GM12878 (cell line): ENCODE data around the gene PON3. TPM values are rescaled to one million over a fixed set of nuclear protein-coding genes. Genes with fewer than 3 reads are reported as not detected.

Experiments used
- E4F1 ChIP-seq: fragments of 450-650 bp; IDR thresholded peaks from 2 replicates; pipeline ENCODE4 v1.6.1; 2018; ENCODE audit warnings: borderline replicate concordance, mild to moderate bottlenecking; ENCODE audit not compliant: partially characterized antibody
- HDGF ChIP-seq: fragments of 450-650 bp; IDR thresholded peaks from 2 replicates; pipeline ENCODE4 v1.6.1; 2016; ENCODE audit warnings: antibody characterized with exemption
- NFXL1 ChIP-seq: fragments of 450-650 bp; IDR thresholded peaks from 2 replicates; pipeline ENCODE4 v1.6.1; 2017; ENCODE audit warnings: antibody characterized with exemption, mild to moderate bottlenecking, borderline replicate concordance
- NRF1 ChIP-seq: conservative IDR thresholded peaks from 2 replicates; pipeline ENCODE4 v1.6.1; 2011; ENCODE audit warnings: mild to moderate bottlenecking, low read depth, low read length, improper control_type of control experiment
- PBX3 ChIP-seq: IDR thresholded peaks from 2 replicates; pipeline ENCODE4 v1.6.1; 2011; ENCODE audit warnings: mild to moderate bottlenecking, low read depth, low read length, moderate library complexity; ENCODE audit not compliant: insufficient replicate concordance
- RAD51 ChIP-seq: fragments of 450-650 bp; IDR thresholded peaks from 2 replicates; pipeline ENCODE4 v1.6.1; 2016; ENCODE audit warnings: moderate library complexity, mild to moderate bottlenecking, inconsistent platforms
- SMAD1 ChIP-seq: fragments of 450-650 bp; IDR thresholded peaks from 2 replicates; pipeline ENCODE4 v1.6.1; 2018; ENCODE audit warnings: mild to moderate bottlenecking, low read depth; ENCODE audit not compliant: partially characterized antibody
- SRF ChIP-seq, 2 experiments: IDR thresholded peaks; 2 replicates each; pipeline ENCODE4 v1.6.1; 2011; ENCODE audit warnings: low read depth in 2 of 2, low read length in 2 of 2, mild to moderate bottlenecking in 1 of 2, moderate library complexity in 1 of 2
- STAT1 ChIP-seq: fragments of 450-650 bp; conservative IDR thresholded peaks from 2 replicates; pipeline ENCODE4 v1.6.1; 2014; ENCODE audit warnings: antibody characterized with exemption, mild to moderate bottlenecking
- ZNF592 ChIP-seq: fragments of 450-650 bp; IDR thresholded peaks from 2 replicates; pipeline ENCODE4 v1.6.1; 2017; ENCODE audit warnings: mild to moderate bottlenecking, moderate library complexity
- polyA plus RNA-seq, 11 experiments: library from polyadenylated mRNA; depleted of rRNA in 4 of 11; unstranded in 6 of 11; stranded (reverse) in 5 of 11; fragments of >200 nt; fragmentation: Nextera tagmentation in 4 of 11; fragmentation: Illumina TruSeq in 1 of 11; extraction: Ambion mirVana in 4 of 11; extraction: Trizol in 1 of 11; gene quantifications; 1 replicate in 1 of 11; 2 replicates in 10 of 11; pipeline versions ENCODE4 v1.2.1 to v1.2.3, GENCODE V29; 2011 to 2016; ENCODE audit warnings: inconsistent platforms in 2 of 11, missing spikeins in 2 of 11, low read depth in 1 of 11
- total RNA-seq, 4 experiments: library from RNA; depleted of rRNA in 3 of 4; stranded (reverse); fragments of >200 nt in 3 of 4; fragmentation: Illumina TruSeq in 1 of 4; extraction: Trizol in 1 of 4; gene quantifications; 2 replicates each; pipeline versions ENCODE4 v1.2.1 to v1.2.3, GENCODE V29; 2013 to 2021
- TF ChIP-seq, protein P1 (sequence below): fragments of 450-650 bp; IDR thresholded peaks from 2 replicates; pipeline ENCODE4 v1.6.1; 2016; ENCODE audit warnings: mild to moderate bottlenecking, moderate library complexity, borderline replicate concordance
- TF ChIP-seq, protein P2 (sequence below): fragments of 450-650 bp; IDR thresholded peaks from 2 replicates; pipeline ENCODE4 v1.6.1; 2018; ENCODE audit warnings: mild to moderate bottlenecking, low read depth, moderate library complexity; ENCODE audit not compliant: partially characterized antibody

The PON3 gene
- total and polyA plus RNA-seq, 10 of the 15 experiments (the other 5 are each of a cell fraction or from before 2014, with no cell fraction given), result 0.45 to 2.0 (median 0.91) TPM

- TF ChIP-seq E4F1, result no peak
- TF ChIP-seq RAD51, result no peak
- no peak for TF ChIP-seq HDGF
- no peak for TF ChIP-seq PBX3
- TF ChIP-seq, protein P1, sequence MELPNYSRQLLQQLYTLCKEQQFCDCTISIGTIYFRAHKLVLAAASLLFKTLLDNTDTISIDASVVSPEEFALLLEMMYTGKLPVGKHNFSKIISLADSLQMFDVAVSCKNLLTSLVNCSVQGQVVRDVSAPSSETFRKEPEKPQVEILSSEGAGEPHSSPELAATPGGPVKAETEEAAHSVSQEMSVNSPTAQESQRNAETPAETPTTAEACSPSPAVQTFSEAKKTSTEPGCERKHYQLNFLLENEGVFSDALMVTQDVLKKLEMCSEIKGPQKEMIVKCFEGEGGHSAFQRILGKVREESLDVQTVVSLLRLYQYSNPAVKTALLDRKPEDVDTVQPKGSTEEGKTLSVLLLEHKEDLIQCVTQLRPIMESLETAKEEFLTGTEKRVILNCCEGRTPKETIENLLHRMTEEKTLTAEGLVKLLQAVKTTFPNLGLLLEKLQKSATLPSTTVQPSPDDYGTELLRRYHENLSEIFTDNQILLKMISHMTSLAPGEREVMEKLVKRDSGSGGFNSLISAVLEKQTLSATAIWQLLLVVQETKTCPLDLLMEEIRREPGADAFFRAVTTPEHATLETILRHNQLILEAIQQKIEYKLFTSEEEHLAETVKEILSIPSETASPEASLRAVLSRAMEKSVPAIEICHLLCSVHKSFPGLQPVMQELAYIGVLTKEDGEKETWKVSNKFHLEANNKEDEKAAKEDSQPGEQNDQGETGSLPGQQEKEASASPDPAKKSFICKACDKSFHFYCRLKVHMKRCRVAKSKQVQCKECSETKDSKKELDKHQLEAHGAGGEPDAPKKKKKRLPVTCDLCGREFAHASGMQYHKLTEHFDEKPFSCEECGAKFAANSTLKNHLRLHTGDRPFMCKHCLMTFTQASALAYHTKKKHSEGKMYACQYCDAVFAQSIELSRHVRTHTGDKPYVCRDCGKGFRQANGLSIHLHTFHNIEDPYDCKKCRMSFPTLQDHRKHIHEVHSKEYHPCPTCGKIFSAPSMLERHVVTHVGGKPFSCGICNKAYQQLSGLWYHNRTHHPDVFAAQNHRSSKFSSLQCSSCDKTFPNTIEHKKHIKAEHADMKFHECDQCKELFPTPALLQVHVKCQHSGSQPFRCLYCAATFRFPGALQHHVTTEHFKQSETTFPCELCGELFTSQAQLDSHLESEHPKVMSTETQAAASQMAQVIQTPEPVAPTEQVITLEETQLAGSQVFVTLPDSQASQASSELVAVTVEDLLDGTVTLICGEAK, result no peak
- no peak for TF ChIP-seq SMAD1
- TF ChIP-seq ZNF592, result 0 out of 2 replicates have a peak, but pooled peaks have one; percentile 30
- TF ChIP-seq SRF (IDR thresholded peaks at IDR 0.05; ENCODE audit: low read depth in 2 of 2, low read length in 2 of 2), result no peak
- TF ChIP-seq, protein P2, sequence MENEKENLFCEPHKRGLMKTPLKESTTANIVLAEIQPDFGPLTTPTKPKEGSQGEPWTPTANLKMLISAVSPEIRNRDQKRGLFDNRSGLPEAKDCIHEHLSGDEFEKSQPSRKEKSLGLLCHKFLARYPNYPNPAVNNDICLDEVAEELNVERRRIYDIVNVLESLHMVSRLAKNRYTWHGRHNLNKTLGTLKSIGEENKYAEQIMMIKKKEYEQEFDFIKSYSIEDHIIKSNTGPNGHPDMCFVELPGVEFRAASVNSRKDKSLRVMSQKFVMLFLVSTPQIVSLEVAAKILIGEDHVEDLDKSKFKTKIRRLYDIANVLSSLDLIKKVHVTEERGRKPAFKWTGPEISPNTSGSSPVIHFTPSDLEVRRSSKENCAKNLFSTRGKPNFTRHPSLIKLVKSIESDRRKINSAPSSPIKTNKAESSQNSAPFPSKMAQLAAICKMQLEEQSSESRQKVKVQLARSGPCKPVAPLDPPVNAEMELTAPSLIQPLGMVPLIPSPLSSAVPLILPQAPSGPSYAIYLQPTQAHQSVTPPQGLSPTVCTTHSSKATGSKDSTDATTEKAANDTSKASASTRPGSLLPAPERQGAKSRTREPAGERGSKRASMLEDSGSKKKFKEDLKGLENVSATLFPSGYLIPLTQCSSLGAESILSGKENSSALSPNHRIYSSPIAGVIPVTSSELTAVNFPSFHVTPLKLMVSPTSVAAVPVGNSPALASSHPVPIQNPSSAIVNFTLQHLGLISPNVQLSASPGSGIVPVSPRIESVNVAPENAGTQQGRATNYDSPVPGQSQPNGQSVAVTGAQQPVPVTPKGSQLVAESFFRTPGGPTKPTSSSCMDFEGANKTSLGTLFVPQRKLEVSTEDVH, result no peak
- no peak for TF ChIP-seq NRF1
- TF ChIP-seq NFXL1, result no peak
- TF ChIP-seq STAT1, result no peak
These were observed 38.6 kb upstream of the PON3 start, which contains the start of gene PON2 (continued) for GRCh38 chr7:95434557-95435421.
